HepG2 (cell line): Measurements from ENCODE around the gene OR2AT4. TPM values are rescaled to one million over a fixed set of nuclear protein-coding genes. Genes with fewer than 3 reads are reported as not detected.
"Not testable (repeated sequence)": the region's sequence is repeated elsewhere in the genome, so short reads cannot be mapped to it uniquely, and the experiment has no call there.

ENCODE experiments used
- ATAC-seq: fragments of 200-7000 bp; cut with Tn5 transposase; 3 replicates; pipeline ENCODE4 v1.9.1; 2020; ENCODE audit warnings: mild to moderate bottlenecking, moderate library complexity
- BruUV-seq: library from RNA; stranded (reverse); fragments of 400-500 nt; replicated peaks from 2 replicates; lab custom pipeline; 2021; lab: Mats Ljungman, UMichigan
- CTCF ChIA-PET: fragments of 300-600 bp; formaldehyde crosslinking; extraction: SDS; loops from one replicate; lab custom pipeline; 2021; ENCODE audit warnings: low total read pairs, inconsistent platforms, low intra/inter-chr PET ratio; lab: Yijun Ruan, JAX
- POLR2A ChIA-PET: fragments of 350-600 bp; sonication (Branson Sonifier 250); formaldehyde crosslinking; loops from one replicate; lab custom pipeline; 2020; ENCODE audit warnings: antibody characterized with exemption, inconsistent platforms; lab: Yijun Ruan, JAX
- DNase-seq: peaks from one replicate; pipeline ENCODE4 v3.0.0-alpha.2; 2015; ENCODE audit warnings: low spot score
- FAIRE-seq: peaks from 3 replicates; lab custom pipeline; 2011; peaks lifted over from hg19 to GRCh38; lab: Jason Lieb, UNC
- H2AFZ ChIP-seq: one replicate; pipeline ENCODE4 v1.6.1; 2011; ENCODE audit warnings: low read length, inconsistent platforms
- H3K27ac ChIP-seq: fragments of 300-600 bp; 3 replicates; pipeline ENCODE4 v1.8.0; 2011; ENCODE audit warnings: mixed run types, mild to moderate bottlenecking, mixed read lengths, low read length, inconsistent platforms; ENCODE audit not compliant: insufficient read depth; ENCODE audit errors: extremely low read length
- H3K27me3 ChIP-seq, 2 experiments: fragments of 200-600 bp in 1 of 2; 2 replicates in 1 of 2; 3 replicates in 1 of 2; pipeline versions ENCODE4 v1.6.0 to v1.8.0; 2011; ENCODE audit warnings: low read length in 2 of 2, mild to moderate bottlenecking in 2 of 2, moderate library complexity in 2 of 2, inconsistent platforms in 1 of 2; ENCODE audit not compliant: insufficient read depth in 2 of 2, control insufficient read depth in 1 of 2
- H3K36me3 ChIP-seq, 2 experiments: fragments of 200-600 bp in 1 of 2; replicated peaks in 1 of 2; 2 replicates in 1 of 2; 3 replicates in 1 of 2; pipeline versions ENCODE4 v1.5.1 to v1.8.0; 2011; ENCODE audit warnings: low read length in 2 of 2, inconsistent platforms in 1 of 2; ENCODE audit not compliant: insufficient read depth in 2 of 2, control insufficient read depth in 1 of 2
- H3K4me1 ChIP-seq: 2 replicates; pipeline ENCODE4 v1.5.1; 2012; ENCODE audit warnings: low read length, inconsistent platforms; ENCODE audit not compliant: insufficient read depth
- H3K4me2 ChIP-seq: 2 replicates; pipeline ENCODE4 v1.6.0; 2011; ENCODE audit warnings: low read depth, low read length, inconsistent platforms
- H3K4me3 ChIP-seq, 3 experiments: fragments of 200-600 bp in 1 of 3; sonication (generic), shearing (Covaris generic) in 1 of 3; replicated peaks in 1 of 3; 2 replicates each; pipeline ENCODE4 v1.5.1; 2011 to 2016; ENCODE audit warnings: low read length in 3 of 3, inconsistent platforms in 2 of 3, low read depth in 2 of 3, mild to moderate bottlenecking in 2 of 3, control low read depth in 1 of 3, mixed read lengths in 1 of 3; ENCODE audit not compliant: insufficient read depth in 1 of 3
- H3K79me2 ChIP-seq: one replicate; pipeline ENCODE4 v1.6.1; 2011; ENCODE audit warnings: low read length, inconsistent platforms; ENCODE audit not compliant: insufficient read depth
- H3K9ac ChIP-seq: 2 replicates; pipeline ENCODE4 v1.6.0; 2011; ENCODE audit warnings: mild to moderate bottlenecking, low read depth, low read length, inconsistent platforms; ENCODE audit not compliant: insufficient read depth
- H3K9me3 ChIP-seq: 2 replicates; pipeline ENCODE4 v1.5.1; 2012; ENCODE audit warnings: mild to moderate bottlenecking, low read length
- H4K20me1 ChIP-seq: 2 replicates; pipeline ENCODE4 v1.6.0; 2011; ENCODE audit warnings: inconsistent platforms, mild to moderate bottlenecking, low read length, moderate library complexity; ENCODE audit not compliant: insufficient read depth
- NFYC ChIP-seq: IDR thresholded peaks from 2 replicates; pipeline ENCODE4 v1.6.1; 2016; ENCODE audit warnings: missing genetic modification reagents, missing compliant biosample characterization
- WIZ ChIP-seq: sonication (generic); formaldehyde crosslinking; IDR thresholded peaks from 2 replicates; pipeline ENCODE4 v1.5.1; 2020; ENCODE audit warnings: mild to moderate bottlenecking, missing genetic modification reagents
- ZNF121 ChIP-seq: sonication (generic); formaldehyde crosslinking; IDR thresholded peaks from 2 replicates; pipeline ENCODE4 v1.5.0; 2020; ENCODE audit warnings: mild to moderate bottlenecking, missing genetic modification reagents
- ZNF629 ChIP-seq: sonication (generic); formaldehyde crosslinking; conservative IDR thresholded peaks from 2 replicates; pipeline ENCODE4 v1.5.0; 2020; ENCODE audit warnings: missing genetic modification reagents
- WGBS: methylation state at CpG from one replicate; pipeline ENCODE4 v1.1.6; 2017; ENCODE audit warnings: low lambda C conversion rate; 5-methylcytosine and 5-hydroxymethylcytosine counted together
- in situ Hi-C: cut with HindIII; loops from 2 replicates; pipeline ENCODE4 v1.10.0; 2017; ENCODE audit warnings: low pct_unique_long_range_greater_than_20kb; ENCODE audit not compliant: extremely low pct_ligation_motif_present
- intact Hi-C: fragments of 100-400 bp; cut with micrococcal nuclease; formaldehyde crosslinking; loops from one replicate; pipeline ENCODE4 v1.10.0; 2022; ENCODE audit not compliant: unreplicated experiment
- polyA plus RNA-seq, 8 experiments: library from polyadenylated mRNA; depleted of rRNA in 3 of 8; stranded (reverse) in 7 of 8; unstranded in 1 of 8; fragments of >200 nt; fragmentation: Illumina TruSeq in 4 of 8; extraction: Trizol in 4 of 8; gene quantifications; 2 replicates each; pipeline versions ENCODE4 v1.2.1 to v1.2.3, GENCODE V29; 2011 to 2016; ENCODE audit warnings: low read depth in 4 of 8, missing spikeins in 1 of 8, mixed read lengths in 1 of 8; ENCODE audit not compliant: insufficient read depth in 1 of 8
- total RNA-seq, 5 experiments: library from RNA; depleted of rRNA; stranded (reverse); fragments of >200 nt; fragmentation: Illumina TruSeq; extraction: Trizol; gene quantifications; 2 replicates each; pipeline ENCODE4 v1.2.3, GENCODE V29; 2016; ENCODE audit warnings: low read depth in 1 of 5

Gene OR2AT4
- total and polyA plus RNA-seq, 2 of the 13 experiments (the other 11 are each of a cell fraction or from before 2014, with no cell fraction given) = not detected

- BruUV-seq = no TSS peak
- H3K4me2 ChIP-seq = no peak overlapping the region
- no peak overlapping the region for H2AFZ ChIP-seq
- POLR2A ChIA-PET = no interaction called here
- H3K27ac ChIP-seq = no peak overlapping the region
- H3K36me3 ChIP-seq = no peaks in the 10 kb centered on the region
- ATAC-seq = no peak
- intact Hi-C loops = no loop called here
- no peak for DNase-seq
- no peak overlapping the region for H3K9ac ChIP-seq
- CTCF ChIA-PET = no interaction called here
- H3K9me3 ChIP-seq = no peaks in the 10 kb centered on the region
- no CpG with 5 or more reads among the region's 2 CpGs for WGBS
- H3K79me2 ChIP-seq = no peaks in the 10 kb centered on the region
- no peak for TF ChIP-seq NFYC (CRISPR knock-in tag)
- no peak for TF ChIP-seq WIZ (CRISPR knock-in tag)
- TF ChIP-seq ZNF629 (CRISPR knock-in tag) = peak; percentile 32; the same call in 1 of the 2 replicates
- FAIRE-seq = no peak
- in situ Hi-C loops = no loop called here
- no peaks in the 10 kb centered on the region for H4K20me1 ChIP-seq
- H3K4me1 ChIP-seq = no peaks in the 10 kb centered on the region
- H3K27me3 ChIP-seq = peaks cover 0 to 26% of the 10 kb centered on the region in 2 experiments; a peak in 3 of 5 replicates
- no peak overlapping the region for H3K4me3 ChIP-seq
Measured at GRCh38 chr11:75097173-75097557, 489 bp upstream of the OR2AT4 start.

GRCh38 chr11:75094382-75094781, 2.3 kb downstream of the OR2AT4 start:
- H3K4me3 ChIP-seq, intact Hi-C loops, H3K36me3 ChIP-seq, H3K27ac ChIP-seq, FAIRE-seq, POLR2A ChIA-PET, CTCF ChIA-PET, H3K9me3 ChIP-seq, H3K4me2 ChIP-seq, H3K79me2 ChIP-seq, H3K9ac ChIP-seq, H2AFZ ChIP-seq, H3K4me1 ChIP-seq, ATAC-seq, H4K20me1 ChIP-seq, in situ Hi-C loops, BruUV-seq, DNase-seq: not testable (repeated sequence)
- peaks cover 0 to 26% of the 10 kb centered on the region in 2 experiments; a peak in 3 of 5 replicates for H3K27me3 ChIP-seq
- 0 out of 2 replicates have a peak, but pooled peaks have one; percentile 36 for TF ChIP-seq ZNF121 (CRISPR knock-in tag)
